C4-2B (cell line): ENCODE measurements around the gene PAK5.

Experiments
- CTCF ChIP-seq: fragments of 450-650 bp; conservative IDR thresholded peaks from 2 replicates; pipeline ENCODE4 v1.5.1; 2017; ENCODE audit warnings: mild to moderate bottlenecking
- ZFX ChIP-seq: fragments of 450-650 bp; IDR thresholded peaks from 2 replicates; pipeline ENCODE4 v1.6.1; 2017

GRCh38 chr20:9550871-9551270 lies 288.0 kb downstream of the PAK5 start:
- TF ChIP-seq CTCF (no peak), ZFX (no peak)
